NCI-H748 (cell line): Measurements from ENCODE around the gene AATK.

Experiments
- DNase-seq: peaks from one replicate; lab custom pipeline; 2025; ENCODE audit not compliant: unreplicated experiment; lab: John Stamatoyannopoulos, UW

Gene AATK

GRCh38 chr17:81181811-81182185 is 15.8 kb upstream of the AATK start:
- no peak for DNase-seq

- no peak for DNase-seq
Measured at GRCh38 chr17:81180836-81181810, 15.1 kb upstream of the AATK start.

DNA sequence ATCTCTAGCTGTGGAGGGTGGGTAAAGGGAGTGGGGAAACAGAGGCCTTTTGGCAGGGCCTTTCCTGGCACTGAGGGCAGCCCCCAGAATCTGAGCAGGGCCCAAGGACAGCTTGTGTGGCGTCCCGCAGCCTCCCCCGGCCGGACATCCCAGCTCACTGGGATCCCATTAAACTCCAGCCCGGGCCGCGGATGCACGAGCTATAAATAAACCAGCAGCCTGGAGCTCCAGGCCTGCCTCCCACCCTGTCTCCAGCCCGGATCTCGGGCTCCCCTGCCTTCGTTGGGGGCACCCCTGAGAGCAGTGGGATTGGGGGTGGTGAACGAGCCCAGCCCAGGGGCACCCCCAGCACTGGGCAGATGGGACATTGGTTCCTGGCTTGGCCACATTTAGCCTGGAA is 13.8 kb upstream of the AATK start:
- DNase-seq = no peak

GRCh38 chr17:81179220-81179619 is 13.2 kb upstream of the AATK start:
- DNase-seq = no peak

GRCh38 chr17:81178136-81179091 is 12.4 kb upstream of the AATK start:
- DNase-seq = no peak

- DNase-seq = no peak
Measured at GRCh38 chr17:81176666-81177065, 10.6 kb upstream of the AATK start.

GRCh38 chr17:81173762-81174155 is 7.7 kb upstream of the AATK start:
- DNase-seq = no peak

GRCh38 chr17:81173052-81173761 is 7.2 kb upstream of the AATK start:
- no peak for DNase-seq

GRCh38 chr17:81171941-81172340 is 5.9 kb upstream of the AATK start:
- DNase-seq = no peak

- no peak for DNase-seq
Measured at GRCh38 chr17:81170727-81171494, 4.9 kb upstream of the AATK start.

DNA sequence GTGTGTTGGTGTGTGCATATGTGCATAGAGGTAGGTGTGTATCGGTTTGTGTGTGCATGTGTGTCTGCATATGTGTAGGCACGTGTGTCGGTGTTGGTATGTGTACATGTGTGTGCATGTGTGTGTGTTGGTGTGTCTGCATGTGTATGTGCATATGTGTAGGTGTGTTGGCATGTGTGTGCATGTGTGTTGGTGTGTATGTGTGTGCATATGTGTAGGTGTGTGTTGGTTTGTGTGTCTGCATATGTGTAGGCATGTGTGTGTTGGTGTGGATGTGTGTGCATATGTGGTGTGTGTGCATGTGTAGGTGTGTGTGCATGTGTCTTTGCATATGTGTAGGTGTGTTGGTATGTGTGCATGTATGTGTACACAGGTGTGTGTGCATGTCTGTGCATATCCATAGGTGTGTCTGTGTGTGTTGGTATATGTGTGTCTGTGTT is 3.9 kb upstream of the AATK start:
- no peak for DNase-seq

DNA sequence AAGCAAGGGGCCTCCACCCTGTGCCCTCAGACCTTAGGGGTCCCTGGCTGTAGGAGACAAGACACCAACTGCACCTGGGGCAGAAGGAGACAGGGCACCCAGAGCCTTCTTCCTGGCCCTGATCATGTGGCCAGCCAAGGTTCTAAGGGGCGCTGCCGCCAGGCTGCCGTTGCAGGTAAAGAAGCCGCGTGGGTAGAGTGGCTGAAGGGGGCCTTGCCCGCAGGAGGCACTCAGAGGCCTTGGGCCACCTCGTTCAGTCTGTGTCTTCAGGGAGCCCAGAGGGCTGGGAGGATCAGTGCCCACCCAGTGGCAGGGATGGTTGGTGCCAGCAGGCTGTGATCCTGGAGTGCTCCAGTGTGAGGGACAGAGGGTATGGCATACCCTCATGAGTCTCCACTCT is 1.6 kb upstream of the AATK start:
- DNase-seq = no peak

GRCh38 chr17:81167194-81167524 is 1.1 kb upstream of the AATK start:
- no peak for DNase-seq

- peak; percentile 44 for DNase-seq
Measured at GRCh38 chr17:81165246-81166032, 582 bp downstream of the AATK start, which contains the start of gene PVALEF. PVALEF (plus strand) TSS chr17:81165507; CDS start chr17:81181227, 15,720 bp downstream.

DNA sequence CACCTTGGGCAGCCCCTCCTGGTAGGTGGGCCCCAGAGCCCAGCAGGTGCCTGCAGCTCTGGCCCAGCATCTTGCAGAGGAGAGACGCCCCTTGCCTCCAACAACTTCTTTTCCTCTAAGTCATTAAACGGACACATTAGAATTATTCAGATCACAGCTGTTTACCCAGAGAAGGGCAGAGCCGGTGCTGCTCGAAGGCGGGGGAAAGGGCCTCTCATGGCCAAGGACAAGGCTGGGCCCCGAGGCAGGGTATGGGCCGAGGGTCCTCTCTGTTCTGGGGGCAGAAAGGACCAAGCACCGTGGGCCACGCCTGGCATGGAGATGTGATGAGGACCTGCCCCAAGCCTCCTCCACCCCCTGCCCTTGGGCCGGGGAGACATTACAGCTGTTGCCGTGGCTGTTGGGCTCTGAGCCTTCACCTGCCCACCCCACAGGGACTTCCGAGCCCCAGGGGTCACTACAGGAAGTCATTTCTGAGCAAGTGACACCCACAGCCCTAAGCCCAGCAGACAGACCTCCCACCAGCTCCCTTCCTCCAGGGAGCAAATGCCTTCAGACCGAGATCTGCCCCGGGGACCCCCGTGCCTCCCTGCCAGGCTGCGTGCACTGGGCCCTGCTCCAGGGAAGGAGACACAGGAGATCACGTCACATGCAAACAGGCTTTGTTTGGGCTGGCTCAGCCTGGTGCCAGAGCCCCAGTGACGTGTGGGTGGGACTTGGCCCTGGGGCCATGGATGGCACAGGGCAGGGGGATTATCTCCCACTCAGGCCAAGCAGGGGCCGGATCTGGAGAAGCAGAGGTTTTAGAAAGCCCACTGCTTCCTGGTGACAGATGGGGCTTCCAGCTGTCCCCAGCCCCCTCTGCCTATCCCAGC is 1.4 kb downstream of the AATK start:
- DNase-seq = no peak

DNA sequence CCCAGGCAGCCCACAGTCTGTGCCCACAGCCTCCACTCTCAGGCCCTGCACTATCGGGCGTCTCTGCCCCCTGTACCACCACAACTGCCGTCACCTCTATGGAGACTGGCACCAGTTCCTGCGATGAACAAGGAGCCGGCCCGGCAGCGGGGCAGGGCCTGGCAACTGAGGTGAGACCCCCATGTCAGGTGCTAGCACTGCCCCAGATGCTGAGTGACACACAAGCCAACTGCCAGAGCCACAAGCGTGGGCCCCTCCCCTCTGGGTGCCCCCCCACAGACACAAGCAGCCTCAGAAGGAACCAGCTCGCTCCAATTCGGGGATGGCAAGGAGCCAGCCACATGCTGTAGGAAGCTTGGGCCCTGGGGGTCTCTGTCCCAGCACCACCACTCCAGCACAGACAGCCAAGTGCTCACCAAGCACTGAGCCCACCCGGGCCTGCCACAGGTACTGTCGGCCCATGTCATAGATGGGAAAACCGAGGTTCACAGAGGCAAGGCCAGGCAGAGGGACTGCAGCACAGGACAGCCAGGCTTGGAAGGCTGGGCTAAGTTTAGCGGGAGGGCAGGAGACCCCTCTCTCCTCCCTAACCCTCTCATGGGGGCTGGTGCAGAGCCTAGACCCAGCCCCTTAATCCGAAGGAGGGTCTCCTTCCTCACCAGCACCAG is 2.2 kb downstream of the AATK start:
- DNase-seq = no peak

GRCh38 chr17:81163051-81163695 is 2.8 kb downstream of the AATK start:
- no peak for DNase-seq

DNA sequence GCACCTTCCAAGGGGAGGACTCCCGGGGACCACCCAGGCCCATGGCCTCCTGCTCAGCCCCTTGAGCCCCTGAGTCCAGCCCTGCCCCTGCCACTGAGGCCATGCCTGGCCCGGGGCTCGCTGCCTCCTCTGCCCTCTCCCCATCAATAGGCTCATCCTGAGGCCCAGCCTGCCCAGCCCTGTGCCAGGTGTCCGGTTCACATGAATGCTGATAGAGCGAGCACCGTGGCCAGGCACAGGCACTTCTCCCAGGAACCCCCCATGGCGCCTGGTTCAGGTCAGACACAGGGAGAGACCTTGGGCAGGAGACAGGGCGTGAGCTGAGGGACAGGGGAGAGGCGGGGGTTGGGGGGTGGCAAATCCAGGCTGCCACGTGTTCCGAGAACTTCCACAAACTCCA is 3.5 kb downstream of the AATK start:
- no peak for DNase-seq
